Measurements from ENCODE around the gene TRIP12. TPM values are rescaled to one million over a fixed set of nuclear protein-coding genes. Genes with fewer than 3 reads are reported as not detected.

Gene TRIP12
- total RNA-seq, 6 experiments from 2014 or later, result 249 to 296 (median 265) TPM

GRCh38 chr2:229740279-229740678, 181.5 kb downstream of the TRIP12 start:
- Mint-ChIP-seq H3K4me1 (ENCODE audit: low read depth) (no peaks in the 10 kb centered on the region; the same call in 1 of the 2 replicates), H3K9me3 (peaks cover 17% of the 10 kb centered on the region), H3K27me3 (ENCODE audit: insufficient read depth) (no peaks in the 10 kb centered on the region), H3K4me3 (peak overlapping the region; percentile 9; the same call in 1 of the 2 replicates), H3K36me3 (ENCODE audit: low read depth) (peaks cover 9% of the 10 kb centered on the region), H3K27ac (no peak overlapping the region)
- DNase-seq, result no peak
- no peak for TF ChIP-seq CTCF (IDR thresholded peaks at IDR 0.05)

GRCh38 chr2:229738024-229738625, 183.7 kb downstream of the TRIP12 start:
- Mint-ChIP-seq H3K27ac (no peak overlapping the region), H3K27me3 (ENCODE audit: insufficient read depth) (no peaks in the 10 kb centered on the region; the same call in 1 of the 2 replicates), H3K4me3 (no peak overlapping the region), H3K9me3 (peaks cover 17% of the 10 kb centered on the region), H3K36me3 (ENCODE audit: low read depth) (peaks cover 9% of the 10 kb centered on the region), H3K4me1 (ENCODE audit: low read depth) (peaks cover 15% of the 10 kb centered on the region)
- no peak for TF ChIP-seq CTCF (IDR thresholded peaks at IDR 0.05)
- no peak for DNase-seq

- no peak for TF ChIP-seq CTCF (IDR thresholded peaks at IDR 0.05)
- no peak for DNase-seq
- peaks cover 17% of the 10 kb centered on the region for H3K9me3 Mint-ChIP-seq
- no peak overlapping the region; the same call in 1 of the 2 replicates for H3K27ac Mint-ChIP-seq
- H3K4me1 Mint-ChIP-seq (ENCODE audit: low read depth), result peaks cover 33% of the 10 kb centered on the region
- no peaks in the 10 kb centered on the region; the same call in 1 of the 2 replicates for H3K27me3 Mint-ChIP-seq (ENCODE audit: insufficient read depth)
- H3K4me3 Mint-ChIP-seq, result no peak overlapping the region; the same call in 1 of the 2 replicates
- H3K36me3 Mint-ChIP-seq (ENCODE audit: low read depth), result peaks cover 9% of the 10 kb centered on the region
Observed at GRCh38 chr2:229734410-229734809, 187.4 kb downstream of the TRIP12 start.

GRCh38 chr2:229733611-229734245, 188.1 kb downstream of the TRIP12 start:
- no peaks in the 10 kb centered on the region; the same call in 1 of the 2 replicates for H3K27me3 Mint-ChIP-seq (ENCODE audit: insufficient read depth)
- peaks cover 9% of the 10 kb centered on the region for H3K36me3 Mint-ChIP-seq (ENCODE audit: low read depth)
- H3K4me1 Mint-ChIP-seq (ENCODE audit: low read depth), result peaks cover 36% of the 10 kb centered on the region
- no peak overlapping the region; the same call in 1 of the 2 replicates for H3K27ac Mint-ChIP-seq
- DNase-seq, result peak; percentile 11
- H3K9me3 Mint-ChIP-seq, result peaks cover 17% of the 10 kb centered on the region
- TF ChIP-seq CTCF (IDR thresholded peaks at IDR 0.05), result no peak
- peak overlapping the region; percentile 2; the same call in 1 of the 2 replicates for H3K4me3 Mint-ChIP-seq

GRCh38 chr2:229732897-229733296, 188.9 kb downstream of the TRIP12 start:
- TF ChIP-seq CTCF (IDR thresholded peaks at IDR 0.05), result no peak
- Mint-ChIP-seq H3K4me1 (ENCODE audit: low read depth) (peaks cover 45% of the 10 kb centered on the region), H3K4me3 (no peak overlapping the region), H3K9me3 (peaks cover 12% of the 10 kb centered on the region), H3K36me3 (ENCODE audit: low read depth) (peaks cover 7% of the 10 kb centered on the region), H3K27ac (no peak overlapping the region), H3K27me3 (ENCODE audit: insufficient read depth) (no peaks in the 10 kb centered on the region; the same call in 1 of the 2 replicates)
- DNase-seq, result no peak
